ENCODE results near the gene PATZ1.
"Not testable (repeated sequence)": the region's sequence is repeated elsewhere in the genome, so short reads cannot be mapped to it uniquely, and the experiment has no call there.

Gene PATZ1

GRCh38 chr22:31346255-31346732, at the start of gene PATZ1:
TSS of gene PATZ1 (minus strand) at chr22:31346346. CDS start at chr22:31345602, 744 bp downstream.
- DNase-seq: peak; percentile 79

- no peak for DNase-seq
Observed at GRCh38 chr22:31394326-31394725, 48.2 kb upstream of the PATZ1 start.

GRCh38 chr22:31393893-31394292, 47.7 kb upstream of the PATZ1 start:
- DNase-seq: no peak

- DNase-seq: not testable (repeated sequence)
Observed at GRCh38 chr22:31378651-31379050, 32.5 kb upstream of the PATZ1 start.

- DNase-seq: no peak
Observed at GRCh38 chr22:31378123-31378522, 32.0 kb upstream of the PATZ1 start.

- DNase-seq: no peak
Observed at GRCh38 chr22:31377612-31378011, 31.5 kb upstream of the PATZ1 start.

GRCh38 chr22:31367426-31367825, 21.3 kb upstream of the PATZ1 start:
- no peak for DNase-seq

GRCh38 chr22:31363885-31364465, 17.8 kb upstream of the PATZ1 start:
- DNase-seq: no peak

- DNase-seq: no peak
Observed at GRCh38 chr22:31361743-31362142, 15.6 kb upstream of the PATZ1 start.

- DNase-seq: no peak
Observed at GRCh38 chr22:31360029-31360428, 13.9 kb upstream of the PATZ1 start.

GRCh38 chr22:31354515-31354914, 8.4 kb upstream of the PATZ1 start:
- DNase-seq: no peak

GRCh38 chr22:31350410-31350863, 4.3 kb upstream of the PATZ1 start:
- DNase-seq: no peak

- DNase-seq: no peak
Observed at GRCh38 chr22:31349960-31350359, 3.8 kb upstream of the PATZ1 start.

GRCh38 chr22:31348766-31349165, 2.6 kb upstream of the PATZ1 start:
- no peak for DNase-seq

GRCh38 chr22:31348009-31348337, 1.8 kb upstream of the PATZ1 start:
- not testable (repeated sequence) for DNase-seq

GRCh38 chr22:31347251-31348008, 1.3 kb upstream of the PATZ1 start:
- peak; percentile 65 for DNase-seq

- DNase-seq: peak; percentile 38
Observed at GRCh38 chr22:31346733-31347250, 646 bp upstream of the PATZ1 start.

GRCh38 chr22:31345331-31346254, 553 bp downstream of the PATZ1 start:
- peak; percentile 86 for DNase-seq

- peak; percentile 32 for DNase-seq
Observed at GRCh38 chr22:31344578-31345330, 1.4 kb downstream of the PATZ1 start.

- DNase-seq: no peak
Observed at GRCh38 chr22:31344256-31344577, 1.9 kb downstream of the PATZ1 start.

GRCh38 chr22:31343235-31344191, 2.6 kb downstream of the PATZ1 start:
- peak; percentile 23 for DNase-seq
